HepG2 (cell line): ENCODE results near the gene RNF8. TPM values are rescaled to one million over a fixed set of nuclear protein-coding genes. Genes with fewer than 3 reads are reported as not detected.

Experiments
- ATAC-seq: fragments of 200-7000 bp; cut with Tn5 transposase; 3 replicates; pipeline ENCODE4 v1.9.1; 2020; ENCODE audit warnings: mild to moderate bottlenecking, moderate library complexity
- BruUV-seq: library from RNA; stranded (reverse); fragments of 400-500 nt; replicated peaks from 2 replicates; lab custom pipeline; 2021; lab: Mats Ljungman, UMichigan
- CTCF ChIA-PET: fragments of 300-600 bp; formaldehyde crosslinking; extraction: SDS; loops from one replicate; lab custom pipeline; 2021; ENCODE audit warnings: low total read pairs, inconsistent platforms, low intra/inter-chr PET ratio; lab: Yijun Ruan, JAX
- POLR2A ChIA-PET: fragments of 350-600 bp; sonication (Branson Sonifier 250); formaldehyde crosslinking; loops from one replicate; lab custom pipeline; 2020; ENCODE audit warnings: antibody characterized with exemption, inconsistent platforms; lab: Yijun Ruan, JAX
- DNase-seq: peaks from one replicate; pipeline ENCODE4 v3.0.0-alpha.2; 2015; ENCODE audit warnings: low spot score
- FAIRE-seq: peaks from 3 replicates; lab custom pipeline; 2011; peaks lifted over from hg19 to GRCh38; lab: Jason Lieb, UNC
- H2AFZ ChIP-seq: one replicate; pipeline ENCODE4 v1.6.1; 2011; ENCODE audit warnings: low read length, inconsistent platforms
- H3K27ac ChIP-seq: fragments of 300-600 bp; 3 replicates; pipeline ENCODE4 v1.8.0; 2011; ENCODE audit warnings: mixed run types, mild to moderate bottlenecking, mixed read lengths, low read length, inconsistent platforms; ENCODE audit not compliant: insufficient read depth; ENCODE audit errors: extremely low read length
- H3K27me3 ChIP-seq, 2 experiments: fragments of 200-600 bp in 1 of 2; 2 replicates in 1 of 2; 3 replicates in 1 of 2; pipeline versions ENCODE4 v1.6.0 to v1.8.0; 2011; ENCODE audit warnings: low read length in 2 of 2, mild to moderate bottlenecking in 2 of 2, moderate library complexity in 2 of 2, inconsistent platforms in 1 of 2; ENCODE audit not compliant: insufficient read depth in 2 of 2, control insufficient read depth in 1 of 2
- H3K36me3 ChIP-seq, 2 experiments: fragments of 200-600 bp in 1 of 2; replicated peaks in 1 of 2; 2 replicates in 1 of 2; 3 replicates in 1 of 2; pipeline versions ENCODE4 v1.5.1 to v1.8.0; 2011; ENCODE audit warnings: low read length in 2 of 2, inconsistent platforms in 1 of 2; ENCODE audit not compliant: insufficient read depth in 2 of 2, control insufficient read depth in 1 of 2
- H3K4me1 ChIP-seq: 2 replicates; pipeline ENCODE4 v1.5.1; 2012; ENCODE audit warnings: low read length, inconsistent platforms; ENCODE audit not compliant: insufficient read depth
- H3K4me2 ChIP-seq: 2 replicates; pipeline ENCODE4 v1.6.0; 2011; ENCODE audit warnings: low read depth, low read length, inconsistent platforms
- H3K4me3 ChIP-seq, 3 experiments: fragments of 200-600 bp in 1 of 3; sonication (generic), shearing (Covaris generic) in 1 of 3; replicated peaks in 1 of 3; 2 replicates each; pipeline ENCODE4 v1.5.1; 2011 to 2016; ENCODE audit warnings: low read length in 3 of 3, inconsistent platforms in 2 of 3, low read depth in 2 of 3, mild to moderate bottlenecking in 2 of 3, control low read depth in 1 of 3, mixed read lengths in 1 of 3; ENCODE audit not compliant: insufficient read depth in 1 of 3
- H3K79me2 ChIP-seq: one replicate; pipeline ENCODE4 v1.6.1; 2011; ENCODE audit warnings: low read length, inconsistent platforms; ENCODE audit not compliant: insufficient read depth
- H3K9ac ChIP-seq: 2 replicates; pipeline ENCODE4 v1.6.0; 2011; ENCODE audit warnings: mild to moderate bottlenecking, low read depth, low read length, inconsistent platforms; ENCODE audit not compliant: insufficient read depth
- H3K9me3 ChIP-seq: 2 replicates; pipeline ENCODE4 v1.5.1; 2012; ENCODE audit warnings: mild to moderate bottlenecking, low read length
- H4K20me1 ChIP-seq: 2 replicates; pipeline ENCODE4 v1.6.0; 2011; ENCODE audit warnings: inconsistent platforms, mild to moderate bottlenecking, low read length, moderate library complexity; ENCODE audit not compliant: insufficient read depth
- ATF1 ChIP-seq: IDR thresholded peaks from 2 replicates; pipeline ENCODE4 v1.6.1; 2016; ENCODE audit warnings: mild to moderate bottlenecking, control low read depth
- ATF3 ChIP-seq: sonication (generic); formaldehyde crosslinking; IDR thresholded peaks from 2 replicates; pipeline ENCODE4 v1.4.0; 2020; ENCODE audit warnings: missing genetic modification reagents
- CBX5 ChIP-seq: sonication (generic); formaldehyde crosslinking; IDR thresholded peaks from 2 replicates; pipeline ENCODE4 v1.4.0; 2020; ENCODE audit warnings: missing genetic modification reagents, borderline replicate concordance
- CHD2 ChIP-seq: IDR thresholded peaks from 2 replicates; pipeline ENCODE4 v1.6.1; 2011; ENCODE audit warnings: low read depth, low read length, improper control_type of control experiment
- HMGA1 ChIP-seq: sonication (generic); formaldehyde crosslinking; conservative IDR thresholded peaks from 2 replicates; pipeline ENCODE4 v1.4.0; 2020; ENCODE audit warnings: missing genetic modification reagents
- HOXA3 ChIP-seq: sonication (generic); formaldehyde crosslinking; IDR thresholded peaks from 2 replicates; pipeline ENCODE4 v1.5.0; 2020; ENCODE audit warnings: missing genetic modification reagents
- MAFF ChIP-seq: IDR thresholded peaks from 2 replicates; pipeline ENCODE4 v1.6.1; 2011; ENCODE audit warnings: low read depth, low read length, improper control_type of control experiment
- MIER3 ChIP-seq: IDR thresholded peaks from 2 replicates; pipeline ENCODE4 v1.6.1; 2016; ENCODE audit warnings: missing compliant biosample characterization, borderline replicate concordance
- NR2F1 ChIP-seq, 2 experiments: fragments of 450-650 bp in 1 of 2; formaldehyde crosslinking in 1 of 2; IDR thresholded peaks; 2 replicates each; pipeline versions ENCODE4 v1.5.0 to v1.6.1; 2016 to 2020; ENCODE audit warnings: mild to moderate bottlenecking in 1 of 2, missing compliant biosample characterization in 1 of 2, missing genetic modification reagents in 1 of 2, moderate library complexity in 1 of 2
- PHF8 ChIP-seq: sonication (generic); formaldehyde crosslinking; IDR thresholded peaks from 2 replicates; pipeline ENCODE4 v1.5.0; 2020; ENCODE audit warnings: missing genetic modification reagents
- RARG ChIP-seq: sonication (generic); formaldehyde crosslinking; IDR thresholded peaks from 2 replicates; pipeline ENCODE4 v1.4.0; 2020; ENCODE audit warnings: low read depth, mild to moderate bottlenecking, missing genetic modification reagents
- TAF15 ChIP-seq: fragments of 200-400 bp; formaldehyde crosslinking; IDR thresholded peaks from one replicate; pipeline ENCODE4 v1.6.1; 2018; ENCODE audit warnings: mild to moderate bottlenecking, low read depth, low read length; ENCODE audit not compliant: poor library complexity, severe bottlenecking
- TMF1 ChIP-seq: sonication (generic); formaldehyde crosslinking; IDR thresholded peaks from 2 replicates; pipeline ENCODE4 v1.8.1; 2022; ENCODE audit warnings: low read depth, missing genetic modification reagents
- USF2 ChIP-seq, 2 experiments: sonication (generic) in 1 of 2; formaldehyde crosslinking in 1 of 2; IDR thresholded peaks; 2 replicates each; pipeline versions ENCODE4 v1.5.1 to v1.6.1; 2011 to 2020; ENCODE audit warnings: borderline replicate concordance in 1 of 2, low read depth in 1 of 2, low read length in 1 of 2, mild to moderate bottlenecking in 1 of 2, missing genetic modification reagents in 1 of 2, moderate library complexity in 1 of 2
- ZC3H4 ChIP-seq: sonication (generic); formaldehyde crosslinking; IDR thresholded peaks from 2 replicates; pipeline ENCODE4 v1.4.0; 2020; ENCODE audit warnings: missing genetic modification reagents, borderline replicate concordance
- ZMAT3 ChIP-seq: sonication (generic); formaldehyde crosslinking; conservative IDR thresholded peaks from 2 replicates; pipeline ENCODE4 v1.7.0; 2021; ENCODE audit warnings: missing genetic modification reagents
- ZNF501 ChIP-seq: sonication (generic); formaldehyde crosslinking; IDR thresholded peaks from 2 replicates; pipeline ENCODE4 v1.5.1; 2020; ENCODE audit warnings: mild to moderate bottlenecking, moderate library complexity, missing genetic modification reagents
- ZNF567 ChIP-seq: sonication (generic); formaldehyde crosslinking; IDR thresholded peaks from 2 replicates; pipeline ENCODE4 v1.8.1; 2023; ENCODE audit warnings: mild to moderate bottlenecking, missing genetic modification reagents, borderline replicate concordance
- ZNF639 ChIP-seq: conservative IDR thresholded peaks from 2 replicates; pipeline ENCODE4 v1.6.1; 2018; ENCODE audit warnings: missing genetic modification reagents
- ZSCAN12 ChIP-seq: sonication (generic); formaldehyde crosslinking; IDR thresholded peaks from 2 replicates; pipeline ENCODE4 v1.9.0; 2021; ENCODE audit warnings: mild to moderate bottlenecking, missing genetic modification reagents
- WGBS: methylation state at CpG from one replicate; pipeline ENCODE4 v1.1.6; 2017; ENCODE audit warnings: low lambda C conversion rate; 5-methylcytosine and 5-hydroxymethylcytosine counted together
- in situ Hi-C: cut with HindIII; loops from 2 replicates; pipeline ENCODE4 v1.10.0; 2017; ENCODE audit warnings: low pct_unique_long_range_greater_than_20kb; ENCODE audit not compliant: extremely low pct_ligation_motif_present
- intact Hi-C: fragments of 100-400 bp; cut with micrococcal nuclease; formaldehyde crosslinking; loops from one replicate; pipeline ENCODE4 v1.10.0; 2022; ENCODE audit not compliant: unreplicated experiment
- polyA plus RNA-seq, 8 experiments: library from polyadenylated mRNA; depleted of rRNA in 3 of 8; stranded (reverse) in 7 of 8; unstranded in 1 of 8; fragments of >200 nt; fragmentation: Illumina TruSeq in 4 of 8; extraction: Trizol in 4 of 8; gene quantifications; 2 replicates each; pipeline versions ENCODE4 v1.2.1 to v1.2.3, GENCODE V29; 2011 to 2016; ENCODE audit warnings: low read depth in 4 of 8, missing spikeins in 1 of 8, mixed read lengths in 1 of 8; ENCODE audit not compliant: insufficient read depth in 1 of 8
- total RNA-seq, 5 experiments: library from RNA; depleted of rRNA; stranded (reverse); fragments of >200 nt; fragmentation: Illumina TruSeq; extraction: Trizol; gene quantifications; 2 replicates each; pipeline ENCODE4 v1.2.3, GENCODE V29; 2016; ENCODE audit warnings: low read depth in 1 of 5

RNF8 gene
- total and polyA plus RNA-seq, 2 of the 13 experiments (the other 11 are each of a cell fraction or from before 2014, with no cell fraction given) = 21.8 to 47.6 TPM

GRCh38 chr6:37432916-37433656 is 79.3 kb downstream of the RNF8 start, which contains the start of gene CMTR1:
Gene CMTR1, plus strand, starts transcription at chr6:37433221. Its CDS starts 2,409 bp downstream, at chr6:37435630.
- H3K36me3 ChIP-seq = peaks cover 6 to 22% of the 10 kb centered on the region in 2 experiments
- in situ Hi-C loops (no loop called here), intact Hi-C loops (loop anchor here (2.0 to 5.0 kb wide), 2 partner anchors 64 to 106 kb away; no protein-coding TSS in a partner anchor)
- POLR2A ChIA-PET = interaction anchor here (0.6 to 1.3 kb wide), 6 partner anchors 14 to 67 kb away, joined by 3 to 4 read pairs (median 3); partner anchors contain the start of gene CCDC167
- 2% methylated on average over 33 of the region's 61 CpGs for WGBS
- peak within 1 kb of the TSS; percentile 67 for H3K27ac ChIP-seq
- no peaks in the 10 kb centered on the region; a peak in 1 of 5 replicates for H3K27me3 ChIP-seq
- CTCF ChIA-PET = no interaction called here
- H3K4me3 ChIP-seq = peak within 1 kb of the TSS; percentile 87 to 98 (median 90)
- peak within 1 kb of the TSS; percentile 100 for H2AFZ ChIP-seq
- BruUV-seq = no TSS peak
- peak within 1 kb of the TSS; percentile 86 for H3K9ac ChIP-seq
- no peaks in the 10 kb centered on the region for H4K20me1 ChIP-seq
- peaks cover 23% of the 10 kb centered on the region for H3K4me1 ChIP-seq
- ATAC-seq (peak; percentile 98), DNase-seq (peak; percentile 85), FAIRE-seq (peak; percentile 52)
- peak within 1 kb of the TSS; percentile 99 for H3K4me2 ChIP-seq
- H3K79me2 ChIP-seq = peaks cover 22% of the 10 kb centered on the region
- H3K9me3 ChIP-seq = no peaks in the 10 kb centered on the region
- TF ChIP-seq CHD2 = peak; percentile 35; the same call in 1 of the 2 replicates
- peak; percentile 92 for TF ChIP-seq PHF8 (CRISPR knock-in tag)
- peak; percentile 73 for TF ChIP-seq TMF1 (CRISPR knock-in tag)
- peak; percentile 35 for TF ChIP-seq TAF15
- TF ChIP-seq CBX5 (CRISPR knock-in tag) = peak; percentile 33; the same call in 1 of the 2 replicates
- 0 out of 2 replicates have a peak, but pooled peaks have one; percentile 85 for TF ChIP-seq RARG (CRISPR knock-in tag)
- TF ChIP-seq ZNF567 = no peak; the same call in 1 of the 2 replicates
- TF ChIP-seq ZC3H4 = no peak
- TF ChIP-seq ZNF639 = peak; percentile 90
- TF ChIP-seq HMGA1 = no peak
- TF ChIP-seq ZNF501 (CRISPR knock-in tag) = peak; percentile 97
- TF ChIP-seq ATF1 (CRISPR knock-in tag) = peak; percentile 97
- no peak for TF ChIP-seq USF2 (IDR thresholded peaks at IDR 0.05; ENCODE audit: low read depth, low read length)
- TF ChIP-seq USF2 (CRISPR knock-in tag; IDR thresholded peaks at IDR 0.05; ENCODE audit: borderline replicate concordance) = no peak
- peak; percentile 67; the same call in 1 of the 2 replicates for TF ChIP-seq MIER3
- TF ChIP-seq ZSCAN12 = no peak
- 0 out of 4 replicates have a peak, but pooled peaks have one; percentile 11 to 23 for TF ChIP-seq NR2F1 (CRISPR knock-in tag; IDR thresholded peaks at IDR 0.05)
- TF ChIP-seq ATF3 (CRISPR knock-in tag) = peak; percentile 78
- TF ChIP-seq ZMAT3 (CRISPR knock-in tag) = peak; percentile 73; the same call in 1 of the 2 replicates
- peak; percentile 1; the same call in 1 of the 2 replicates for TF ChIP-seq MAFF
- peak; percentile 98 for TF ChIP-seq HOXA3 (CRISPR knock-in tag)
